Measurements from ENCODE around the gene XXYLT1. TPM values are rescaled to one million over a fixed set of nuclear protein-coding genes. Genes with fewer than 3 reads are reported as not detected.

The XXYLT1 gene
- total RNA-seq, 1 experiment from 2014 or later: 23.4 TPM

DNA sequence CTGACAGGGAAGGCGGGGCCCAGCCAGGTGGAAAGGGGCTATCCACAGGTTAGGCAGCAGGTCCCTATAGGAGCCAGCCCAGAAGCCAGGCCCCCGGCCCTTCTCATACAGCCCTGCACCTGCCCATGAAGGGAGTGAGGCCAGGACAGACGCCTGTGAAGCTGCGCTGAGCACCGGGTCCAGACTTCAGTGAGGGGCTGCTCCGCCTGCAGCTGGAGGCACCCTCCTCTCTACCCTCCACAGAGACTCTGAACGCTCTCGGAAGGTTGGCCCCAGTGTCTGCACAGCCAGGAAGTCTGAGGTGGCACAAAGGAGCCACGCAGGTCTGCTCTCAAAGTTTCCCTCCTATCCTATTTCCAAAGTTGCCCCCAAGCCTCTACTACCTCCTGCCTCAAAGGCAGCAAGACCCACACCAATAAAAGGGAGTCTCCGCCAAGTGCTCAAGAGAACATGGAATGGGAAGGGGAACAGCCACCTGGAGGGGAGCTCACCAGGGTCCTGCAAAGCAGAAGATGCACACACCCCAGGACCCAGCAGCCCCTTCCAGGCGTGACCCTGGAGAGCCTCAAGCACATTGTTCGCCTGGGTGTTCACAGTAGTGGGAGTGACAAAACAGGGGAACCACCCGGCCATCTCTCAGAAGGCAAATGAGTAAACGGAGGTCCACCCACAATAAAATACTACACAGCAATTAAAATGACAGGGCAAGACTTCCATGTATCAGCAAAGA lies 19.5 kb downstream of the XXYLT1 start (continued):
- TF ChIP-seq CREM (CRISPR knock-in tag; IDR thresholded peaks at IDR 0.05): no peak
- TF ChIP-seq ZNF532 (CRISPR knock-in tag; IDR thresholded peaks at IDR 0.05; ENCODE audit: borderline replicate concordance): no peak

GRCh38 chr3:195250473-195251251 lies 20.3 kb downstream of the XXYLT1 start:
- ChIA-PET CTCF (interaction anchor here (0.9 to 1.2 kb wide), 4 partner anchors 10 to 617 kb away, joined by 3 to 4 read pairs (median 3); partner anchors contain the start of gene TMEM44), POLR2A (no interaction called here)
- no peak overlapping the region for H3K4me3 Mint-ChIP-seq
- H3K36me3 Mint-ChIP-seq: peaks cover 14% of the 10 kb centered on the region
- no peaks in the 10 kb centered on the region for H3K27me3 Mint-ChIP-seq (ENCODE audit: low read depth)
- H3K4me1 Mint-ChIP-seq: peaks cover 55% of the 10 kb centered on the region
- H3K9me3 Mint-ChIP-seq: no peaks in the 10 kb centered on the region
- no peak for TF ChIP-seq NR2C2 (CRISPR knock-in tag; IDR thresholded peaks at IDR 0.05)
- TF ChIP-seq AFF4 (CRISPR knock-in tag; IDR thresholded peaks at IDR 0.05; ENCODE audit: borderline replicate concordance): no peak
- no peak for TF ChIP-seq NR3C1 (CRISPR knock-in tag; conservative IDR thresholded peaks at IDR 0.05; ENCODE audit: low read depth)
- no peak for TF ChIP-seq ZBTB43 (CRISPR knock-in tag; IDR thresholded peaks at IDR 0.05)
- TF ChIP-seq MYBL2 (CRISPR knock-in tag; IDR thresholded peaks at IDR 0.05): no peak
- DNase-seq (ENCODE audit: low spot score) (no peak), ATAC-seq (no peak)
- peak overlapping the region; percentile 24; the same call in 1 of the 2 replicates for H3K27ac Mint-ChIP-seq

DNA sequence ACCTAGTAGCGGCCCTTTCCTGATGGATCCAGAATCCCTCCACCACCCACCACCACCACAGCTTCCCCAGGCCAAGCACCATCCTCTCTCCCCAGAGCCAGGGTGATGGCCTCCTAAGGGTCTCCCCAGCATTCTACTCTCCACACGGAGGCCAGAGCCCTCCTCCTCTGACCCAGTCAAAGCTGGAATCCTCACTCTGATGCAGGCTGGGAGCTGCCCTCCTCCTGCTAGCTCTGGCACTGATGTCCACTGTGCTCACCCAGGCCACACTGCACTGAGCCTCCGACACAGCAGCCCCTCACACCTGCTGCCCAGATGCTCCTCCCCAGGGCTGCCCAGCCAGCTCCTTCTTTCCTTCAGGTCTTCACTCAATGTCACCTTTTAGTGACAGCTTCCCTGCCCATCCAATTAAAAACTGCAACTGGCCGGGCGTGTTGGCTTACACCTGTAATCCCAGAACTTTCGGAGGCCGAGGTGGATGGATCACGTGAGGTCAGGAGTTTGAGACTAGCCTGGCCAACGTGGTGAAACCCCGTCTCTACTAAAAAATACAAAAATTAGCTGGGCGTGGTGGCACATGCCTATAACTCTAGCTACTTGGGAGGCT lies 21.0 kb downstream of the XXYLT1 start:
- ChIA-PET CTCF (interaction anchor here (0.9 to 1.1 kb wide), 3 partner anchors 11 to 616 kb away, joined by 3 to 4 read pairs (median 3); partner anchors contain the start of gene TMEM44), POLR2A (no interaction called here)
- Mint-ChIP-seq H3K9me3 (no peaks in the 10 kb centered on the region), H3K36me3 (peaks cover 18% of the 10 kb centered on the region), H3K4me1 (peaks cover 49% of the 10 kb centered on the region), H3K4me3 (no peak overlapping the region), H3K27ac (peak overlapping the region; percentile 74), H3K27me3 (ENCODE audit: low read depth) (no peaks in the 10 kb centered on the region)
- no peak for DNase-seq (ENCODE audit: low spot score)
- no peak for ATAC-seq
- TF ChIP-seq ZNF425 (CRISPR knock-in tag; conservative IDR thresholded peaks at IDR 0.05): no peak
- no peak for TF ChIP-seq AR (CRISPR knock-in tag; IDR thresholded peaks at IDR 0.05)
- TF ChIP-seq, protein P1, sequence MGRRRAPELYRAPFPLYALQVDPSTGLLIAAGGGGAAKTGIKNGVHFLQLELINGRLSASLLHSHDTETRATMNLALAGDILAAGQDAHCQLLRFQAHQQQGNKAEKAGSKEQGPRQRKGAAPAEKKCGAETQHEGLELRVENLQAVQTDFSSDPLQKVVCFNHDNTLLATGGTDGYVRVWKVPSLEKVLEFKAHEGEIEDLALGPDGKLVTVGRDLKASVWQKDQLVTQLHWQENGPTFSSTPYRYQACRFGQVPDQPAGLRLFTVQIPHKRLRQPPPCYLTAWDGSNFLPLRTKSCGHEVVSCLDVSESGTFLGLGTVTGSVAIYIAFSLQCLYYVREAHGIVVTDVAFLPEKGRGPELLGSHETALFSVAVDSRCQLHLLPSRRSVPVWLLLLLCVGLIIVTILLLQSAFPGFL (CRISPR knock-in tag; IDR thresholded peaks at IDR 0.05; ENCODE audit: borderline replicate concordance): no peak
- no peak for TF ChIP-seq NFYB (CRISPR knock-in tag; conservative IDR thresholded peaks at IDR 0.05; ENCODE audit: low read depth)
- no peak for TF ChIP-seq CREM (CRISPR knock-in tag; IDR thresholded peaks at IDR 0.05)
- no peak for TF ChIP-seq NR3C1 (CRISPR knock-in tag; conservative IDR thresholded peaks at IDR 0.05; ENCODE audit: low read depth)
- no peak for TF ChIP-seq HMGA2 (CRISPR knock-in tag; IDR thresholded peaks at IDR 0.05)
- no peak for TF ChIP-seq SMAD4 (CRISPR knock-in tag; IDR thresholded peaks at IDR 0.05)

Measured in WTC11 (cell line).